Glutamatergic neuron (in vitro differentiated cells): ENCODE results near the gene MOGAT2. TPM values are rescaled to one million over a fixed set of nuclear protein-coding genes. Genes with fewer than 3 reads are reported as not detected.

Experiments
- DNase-seq: peaks from one replicate; pipeline ENCODE4 v3.0.0; 2022
- H3K27ac Mint-ChIP-seq: one replicate; pipeline ENCODE4 v1.8.0; 2020; ENCODE audit warnings: mild to moderate bottlenecking, mixed read lengths, inconsistent platforms; ENCODE audit not compliant: unreplicated experiment
- H3K27me3 Mint-ChIP-seq: one replicate; pipeline ENCODE4 v1.8.0; 2020; ENCODE audit warnings: mild to moderate bottlenecking, moderate library complexity, mixed read lengths, inconsistent platforms; ENCODE audit not compliant: unreplicated experiment
- H3K36me3 Mint-ChIP-seq: one replicate; pipeline ENCODE4 v1.8.0; 2020; ENCODE audit warnings: mild to moderate bottlenecking, mixed read lengths, inconsistent platforms; ENCODE audit not compliant: unreplicated experiment
- H3K4me1 Mint-ChIP-seq: one replicate; pipeline ENCODE4 v1.8.0; 2020; ENCODE audit warnings: mild to moderate bottlenecking, low read depth, mixed read lengths, inconsistent platforms; ENCODE audit not compliant: unreplicated experiment
- H3K4me3 Mint-ChIP-seq: one replicate; pipeline ENCODE4 v1.8.0; 2020; ENCODE audit warnings: mild to moderate bottlenecking, mixed read lengths, inconsistent platforms; ENCODE audit not compliant: unreplicated experiment
- H3K9me3 Mint-ChIP-seq: one replicate; pipeline ENCODE4 v1.8.0; 2020; ENCODE audit warnings: mild to moderate bottlenecking, moderate library complexity, mixed read lengths, inconsistent platforms; ENCODE audit not compliant: unreplicated experiment
- CTCF ChIP-seq: fragments of 200-600 bp; sonication (generic); IDR thresholded peaks from one replicate; pipeline ENCODE4 v1.5.0; 2021; ENCODE audit not compliant: partially characterized antibody, unreplicated experiment
- total RNA-seq: library from RNA; stranded (reverse); fragmentation: NEBNext Ultra II Directional; extraction: Animal tissue kit (Norgen Biotek cat#: 25700); gene quantifications from one replicate; pipeline ENCODE4 v1.2.1, GENCODE V29; 2021; ENCODE audit not compliant: unreplicated experiment

Gene MOGAT2
- total RNA-seq, 1 donor from 2014 or later: not detected

GRCh38 chr11:75780888-75781287, 63.2 kb downstream of the MOGAT2 start:
- Mint-ChIP-seq H3K9me3 (no peaks in the 10 kb centered on the region), H3K4me1 (no peaks in the 10 kb centered on the region), H3K27me3 (no peaks in the 10 kb centered on the region), H3K4me3 (no peak overlapping the region), H3K27ac (no peak overlapping the region), H3K36me3 (no peaks in the 10 kb centered on the region)
- DNase-seq: no peak
- no peak for TF ChIP-seq CTCF

GRCh38 chr11:75781296-75781695, 63.7 kb downstream of the MOGAT2 start:
- no peak for DNase-seq
- H3K4me3 Mint-ChIP-seq: no peak overlapping the region
- no peaks in the 10 kb centered on the region for H3K4me1 Mint-ChIP-seq
- H3K27ac Mint-ChIP-seq: no peak overlapping the region
- no peak for TF ChIP-seq CTCF
- H3K9me3 Mint-ChIP-seq: no peaks in the 10 kb centered on the region
- no peaks in the 10 kb centered on the region for H3K36me3 Mint-ChIP-seq
- H3K27me3 Mint-ChIP-seq: no peaks in the 10 kb centered on the region

GRCh38 chr11:75781831-75782230, 64.2 kb downstream of the MOGAT2 start:
- no peak for TF ChIP-seq CTCF
- Mint-ChIP-seq H3K27ac (no peak overlapping the region), H3K36me3 (no peaks in the 10 kb centered on the region), H3K9me3 (no peaks in the 10 kb centered on the region), H3K4me1 (no peaks in the 10 kb centered on the region), H3K4me3 (no peak overlapping the region), H3K27me3 (no peaks in the 10 kb centered on the region)
- no peak for DNase-seq

Other genes starting within 250 kb of the MOGAT2 start
- 147 TPM for gene GDPD5, start 191.9 kb upstream of the MOGAT2 start, total RNA-seq
- 35.0 TPM for gene SERPINH1, start 155.6 kb upstream of the MOGAT2 start, total RNA-seq
- 313 TPM for gene MAP6, start 48.8 kb upstream of the MOGAT2 start, total RNA-seq
- 0.76 TPM for gene DGAT2, start 50.9 kb downstream of the MOGAT2 start, total RNA-seq
- gene UVRAG, start 97.4 kb downstream of the MOGAT2 start, total RNA-seq: 17.8 TPM